Ammon's horn (tissue), 1 donor: ENCODE results near the gene NFATC2.
"Not testable (repeated sequence)": the region's sequence is repeated elsewhere in the genome, so short reads cannot be mapped to it uniquely, and the experiment has no call there.

Experiments
- DNase-seq: peaks from one replicate; pipeline ENCODE4 v3.0.0-alpha.2; 2016; ENCODE audit warnings: low spot score

NFATC2 gene

DNA sequence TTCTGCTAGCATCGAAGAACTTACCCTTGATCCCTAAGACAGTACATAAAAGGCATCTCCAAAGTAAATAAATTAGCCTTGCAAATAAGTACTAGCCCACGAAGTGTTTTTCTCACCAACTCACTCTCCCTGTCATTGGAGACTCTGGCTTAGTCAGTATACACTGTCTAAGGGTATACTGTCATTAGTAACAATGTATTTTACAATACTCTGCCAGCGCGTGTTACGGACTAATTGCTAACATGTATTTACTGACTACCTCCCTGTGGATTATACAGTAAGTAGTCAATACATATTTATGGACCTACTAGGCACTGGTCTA is 72.1 kb downstream of the NFATC2 start:
- DNase-seq = no peak

DNA sequence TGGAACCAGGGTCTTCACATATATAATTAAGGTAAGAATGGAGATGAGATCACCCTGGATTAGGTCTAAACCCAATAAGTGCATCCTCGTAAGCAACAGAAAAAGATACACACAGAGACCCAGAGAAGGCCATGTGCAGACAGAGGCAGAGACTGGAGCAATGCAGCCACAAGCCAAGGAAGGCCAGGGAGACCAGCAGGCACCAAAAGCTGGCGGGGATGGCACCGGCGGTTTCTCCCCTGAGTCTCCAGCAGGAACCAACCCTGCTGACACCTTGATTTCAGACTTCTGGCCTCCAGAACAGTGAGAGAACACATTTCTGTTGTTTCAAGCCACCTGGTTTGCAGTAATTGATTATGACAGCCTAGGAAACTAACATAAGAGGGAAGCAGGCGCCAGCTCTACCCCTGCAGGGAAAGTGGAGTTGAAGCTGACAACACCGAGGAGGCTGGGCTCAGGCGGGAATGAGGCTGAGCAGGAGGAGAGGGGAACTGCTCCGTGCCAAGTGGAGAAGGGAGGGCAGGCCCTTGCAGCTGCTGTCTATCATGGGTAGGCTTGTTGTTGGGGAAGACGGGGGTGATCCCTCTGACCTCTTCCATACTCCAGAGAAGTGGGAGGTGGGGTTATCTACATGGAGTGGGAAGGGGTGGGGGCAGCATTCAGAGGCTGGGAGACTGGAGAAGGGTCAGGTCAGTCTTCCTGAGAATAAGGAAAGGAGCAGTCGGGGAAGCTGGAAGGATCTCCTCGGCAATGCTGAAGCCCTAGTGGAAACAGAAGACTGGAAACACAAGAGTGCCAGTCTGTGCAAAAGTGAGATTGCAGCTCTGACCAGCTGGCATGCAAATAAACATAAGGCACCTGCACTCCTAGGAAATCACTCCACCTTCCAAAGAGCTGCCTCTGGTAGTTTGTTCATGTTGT is 72.7 kb downstream of the NFATC2 start:
- no peak for DNase-seq

DNA sequence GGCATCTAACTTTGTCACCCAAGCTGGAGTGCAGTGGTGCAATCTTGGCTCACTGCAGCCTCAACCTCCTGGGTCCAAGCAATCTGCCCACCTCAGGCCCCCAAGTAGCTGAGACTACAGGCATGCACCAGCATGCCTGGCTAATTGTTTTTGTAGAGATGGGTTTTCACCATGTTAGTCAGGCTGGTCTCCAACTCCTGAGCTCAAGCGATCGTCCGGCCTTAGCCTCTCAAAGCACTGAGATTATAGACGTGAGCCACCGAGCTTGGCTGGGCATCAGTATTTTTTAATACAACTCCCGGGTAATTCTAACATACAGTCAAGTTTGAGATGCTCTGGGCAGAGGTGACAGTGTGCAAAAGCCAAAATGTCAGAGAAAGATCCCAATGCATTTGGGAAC is 73.5 kb downstream of the NFATC2 start:
- DNase-seq = no peak

DNA sequence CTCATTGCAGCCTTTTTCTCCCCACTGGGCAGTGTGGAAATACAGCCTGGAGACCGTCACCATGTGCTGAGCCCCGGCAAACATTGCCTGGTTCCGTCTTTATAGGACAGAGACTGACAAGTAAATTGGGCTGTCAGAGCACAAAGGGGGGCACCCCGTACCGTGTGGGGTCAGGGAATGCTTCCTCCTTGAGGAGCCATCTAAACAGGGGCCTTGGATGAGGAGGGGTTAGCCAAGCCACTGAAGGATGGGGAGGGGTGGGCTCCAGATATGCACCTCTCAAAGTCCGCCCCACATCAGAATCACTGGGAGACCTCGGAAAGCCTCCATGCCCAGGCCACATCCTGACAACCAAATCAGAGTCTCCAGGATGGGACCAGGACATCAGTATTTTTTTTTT is 73.9 kb downstream of the NFATC2 start:
- DNase-seq = no peak

DNA sequence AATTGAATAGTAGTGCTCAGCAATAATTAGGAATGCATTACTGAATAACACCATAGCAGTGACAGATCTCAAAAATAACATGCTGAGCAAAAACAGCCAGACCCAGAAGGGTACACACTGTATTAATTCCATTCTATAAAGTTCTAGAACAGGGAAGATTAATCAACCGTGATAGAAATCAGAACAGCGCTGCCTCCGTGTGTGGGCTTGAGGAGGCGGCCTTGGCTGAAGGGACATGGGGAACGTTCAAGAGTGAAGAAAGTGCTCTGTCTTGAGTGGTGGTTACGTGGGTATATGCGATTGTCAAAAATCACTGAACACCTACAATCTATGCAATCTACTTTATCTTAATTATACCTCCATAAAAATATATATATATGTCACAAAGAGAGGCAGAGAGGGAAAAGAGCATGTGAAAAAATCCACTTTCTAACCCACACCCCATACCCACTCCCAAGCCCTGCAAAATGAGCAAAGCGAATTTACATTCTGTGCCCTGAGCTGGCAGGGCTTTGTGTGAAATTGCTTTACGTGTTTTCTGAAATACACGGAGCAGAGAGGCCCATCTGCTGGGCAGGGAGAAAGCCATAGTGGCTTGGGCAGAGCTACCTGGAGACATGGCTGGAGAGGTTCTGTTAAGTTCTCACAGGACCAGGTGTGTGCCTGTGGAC is 74.4 kb downstream of the NFATC2 start:
- DNase-seq = peak; percentile 35

DNA sequence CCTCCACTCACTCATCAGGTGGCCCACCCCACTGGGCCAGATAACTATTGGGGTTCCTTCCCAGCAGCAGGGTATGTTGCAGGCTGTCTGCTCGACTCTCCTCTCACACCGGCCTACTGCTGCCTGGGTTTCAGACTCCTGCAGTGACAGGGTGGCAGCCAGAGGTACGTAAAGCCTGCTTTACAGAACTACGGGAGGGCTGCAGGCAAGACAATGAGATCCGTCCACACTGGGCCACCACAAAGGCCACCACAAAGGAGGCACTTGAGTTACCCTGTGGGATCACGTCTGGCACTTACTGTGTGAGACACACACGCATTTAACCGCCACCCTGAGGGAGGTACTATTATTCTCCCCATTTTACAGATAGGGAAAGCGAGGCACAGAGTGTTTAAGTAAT is 78.5 kb downstream of the NFATC2 start:
- no peak for DNase-seq

DNA sequence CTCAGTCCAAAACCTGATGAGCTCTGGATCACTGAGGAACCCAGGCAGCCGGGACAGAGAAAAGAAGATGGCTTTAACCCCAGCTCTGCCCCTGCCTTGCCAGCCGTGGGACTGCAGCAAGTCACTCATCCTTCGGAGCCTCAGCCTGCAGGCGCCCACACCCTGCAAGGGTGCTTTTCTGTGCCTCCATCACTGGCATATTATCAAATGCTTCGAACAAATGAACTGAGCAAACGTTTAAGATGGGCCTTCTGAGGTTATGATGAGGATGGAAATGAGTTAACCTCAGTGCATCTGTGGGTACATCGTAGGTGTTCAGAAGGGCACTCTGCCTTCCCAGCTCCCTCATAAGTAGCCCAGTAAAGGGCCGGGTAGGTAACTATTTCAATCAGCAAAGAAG is 79.0 kb downstream of the NFATC2 start:
- no peak for DNase-seq

DNA sequence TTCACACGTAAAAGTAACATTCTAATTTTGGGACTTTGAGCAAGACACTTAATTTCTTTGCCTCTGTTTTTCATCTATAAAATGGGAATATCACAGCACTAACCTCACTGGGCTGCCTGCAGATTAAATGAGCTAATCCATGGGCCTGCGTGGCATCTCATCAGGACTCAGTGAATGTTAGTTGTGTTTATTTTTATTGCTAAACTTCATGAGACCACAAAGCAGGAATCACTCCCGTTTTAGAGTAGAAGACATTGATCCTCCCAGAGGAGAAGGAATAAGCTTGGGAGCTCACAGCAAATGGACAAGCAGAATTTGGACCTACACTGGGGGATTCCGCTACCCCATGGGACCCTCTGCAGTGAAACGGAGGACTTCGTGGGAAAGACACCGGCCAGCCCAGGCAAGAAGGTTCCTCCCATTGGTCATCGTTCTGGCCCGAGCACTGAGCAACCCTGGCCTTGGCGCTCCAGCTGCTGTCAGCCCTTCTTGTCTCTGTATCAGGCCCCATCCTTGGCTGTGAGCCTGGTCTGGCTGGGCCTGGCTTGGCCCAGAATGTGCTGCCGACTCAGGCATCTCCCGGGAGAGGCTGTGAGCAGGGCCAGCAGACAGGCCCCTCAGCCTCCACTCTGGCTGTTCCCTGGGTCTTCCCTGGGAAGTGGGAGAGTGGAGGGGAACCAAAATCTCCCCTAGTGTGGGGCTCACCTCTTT is 79.8 kb downstream of the NFATC2 start:
- peak; percentile 66 for DNase-seq

DNA sequence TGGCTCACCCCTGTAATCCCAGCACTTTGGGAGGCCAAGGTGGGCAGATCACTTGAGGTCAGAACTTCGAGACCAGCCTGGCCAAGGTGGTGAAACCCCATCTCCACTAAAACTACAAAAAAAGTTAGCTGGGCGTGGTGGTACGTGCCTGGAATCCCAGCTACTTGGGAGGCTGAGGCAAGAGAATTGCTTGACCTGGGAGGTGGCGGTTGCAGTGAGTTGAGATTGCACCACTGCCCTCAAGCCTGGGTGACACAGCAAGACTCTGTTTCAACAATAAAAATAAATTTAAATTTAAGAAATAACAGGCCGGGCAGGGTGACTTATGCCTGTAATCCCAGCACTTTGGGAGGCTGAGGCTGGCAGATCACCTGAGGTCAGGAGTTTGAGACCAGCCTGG is 80.7 kb downstream of the NFATC2 start:
- DNase-seq = not testable (repeated sequence)

DNA sequence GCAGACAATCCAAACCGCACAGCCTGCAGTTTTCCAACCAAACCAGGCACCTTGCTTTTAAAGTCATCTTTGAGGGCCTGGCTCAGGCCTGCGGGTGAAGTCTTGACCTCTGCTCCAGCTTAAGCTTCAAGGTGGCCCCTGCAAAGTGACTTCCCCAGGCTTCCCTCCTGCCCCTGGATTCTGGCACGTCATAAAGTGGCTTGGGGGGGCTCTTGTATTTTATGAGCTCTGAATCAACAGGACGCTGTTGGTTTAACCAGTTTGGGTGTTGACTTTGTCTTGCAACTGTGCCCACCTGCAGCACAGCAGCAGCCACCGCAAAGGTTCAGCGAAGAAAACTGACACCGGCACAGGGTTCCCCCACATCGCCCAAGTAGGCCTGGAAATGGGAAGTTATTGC is 81.2 kb downstream of the NFATC2 start:
- no peak for DNase-seq

DNA sequence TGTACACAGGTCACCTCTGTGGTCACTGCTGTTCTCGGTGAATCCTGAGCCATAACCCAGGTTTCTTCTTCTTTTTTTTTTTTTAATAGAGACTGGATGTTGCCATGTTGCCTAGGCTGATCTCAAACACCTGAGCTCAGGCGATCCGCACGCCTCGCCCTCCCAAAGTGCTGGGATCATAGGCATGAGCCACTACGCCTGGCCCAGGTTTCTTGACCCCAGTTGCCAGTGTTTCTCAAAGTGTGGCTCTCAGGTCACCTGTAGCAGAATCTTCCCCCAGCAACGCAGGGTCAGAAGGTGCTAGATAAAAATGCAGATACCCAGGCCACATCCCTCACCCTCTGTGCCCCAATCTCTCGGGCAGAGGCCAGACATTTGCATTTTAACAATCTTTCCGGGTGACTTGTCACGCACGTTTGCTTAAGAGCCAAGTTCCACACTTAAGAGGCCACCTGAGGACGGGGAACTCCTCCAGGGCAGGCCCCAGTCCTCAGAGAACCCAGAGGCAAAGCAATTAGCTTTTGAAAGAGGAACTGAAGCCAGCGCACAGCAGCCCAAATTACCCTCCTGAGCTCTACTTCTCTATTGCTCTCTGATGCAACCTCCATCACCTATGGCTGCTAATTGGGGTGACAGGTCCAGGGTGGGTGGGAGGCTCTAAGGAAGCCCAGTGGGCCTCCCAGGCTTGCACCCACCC is 81.8 kb downstream of the NFATC2 start:
- DNase-seq = no peak

DNA sequence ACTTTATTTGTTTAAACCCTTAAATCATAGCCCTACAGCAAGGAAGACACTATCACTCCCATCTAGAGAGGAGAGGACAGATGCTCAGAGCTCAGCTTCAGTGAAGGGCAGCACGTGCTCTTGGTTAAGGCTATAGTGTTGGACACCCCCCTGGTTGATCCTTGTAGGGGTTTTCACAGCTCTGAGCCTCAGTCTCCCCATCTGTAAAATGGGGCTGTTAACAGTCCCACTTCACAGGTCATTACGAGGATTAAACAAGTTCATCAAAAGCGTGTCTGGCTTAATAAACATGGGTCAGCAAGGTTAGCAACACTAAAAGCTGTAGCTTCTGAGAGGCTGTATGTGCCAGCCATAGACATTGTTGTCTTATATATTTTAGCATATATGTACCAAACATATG is 82.4 kb downstream of the NFATC2 start:
- no peak for DNase-seq

DNA sequence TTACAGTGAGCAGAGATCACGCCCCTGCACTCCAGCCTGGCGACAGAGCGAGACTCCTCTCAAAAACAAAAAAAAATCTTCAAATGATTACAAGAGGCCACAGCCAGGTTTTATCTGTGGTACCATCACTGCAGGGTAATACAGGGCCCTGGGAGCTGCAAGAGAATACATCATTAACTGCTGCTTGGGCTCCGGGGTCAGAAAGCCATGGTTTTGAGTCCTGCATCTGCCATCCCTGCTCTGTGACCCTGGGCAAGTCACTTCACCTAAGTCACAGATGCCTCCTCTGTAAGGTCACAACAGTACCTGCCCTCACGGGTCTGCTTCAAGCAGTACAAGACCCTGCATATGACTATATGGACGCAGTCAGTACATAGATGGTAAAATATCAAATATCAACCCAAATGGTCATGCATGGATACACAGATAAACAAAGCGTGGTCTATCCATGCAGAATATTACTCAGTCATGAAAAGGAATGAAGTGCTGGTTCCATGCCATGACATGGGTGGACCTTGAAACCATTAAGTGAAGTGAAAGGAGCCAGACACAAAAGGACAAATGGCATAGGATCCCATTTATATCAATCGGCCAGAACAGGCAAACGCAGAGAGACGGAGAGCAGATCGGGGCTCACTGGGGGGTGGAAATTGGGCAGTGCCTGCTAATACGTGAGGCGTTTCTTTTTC is 83.6 kb downstream of the NFATC2 start:
- no peak for DNase-seq

DNA sequence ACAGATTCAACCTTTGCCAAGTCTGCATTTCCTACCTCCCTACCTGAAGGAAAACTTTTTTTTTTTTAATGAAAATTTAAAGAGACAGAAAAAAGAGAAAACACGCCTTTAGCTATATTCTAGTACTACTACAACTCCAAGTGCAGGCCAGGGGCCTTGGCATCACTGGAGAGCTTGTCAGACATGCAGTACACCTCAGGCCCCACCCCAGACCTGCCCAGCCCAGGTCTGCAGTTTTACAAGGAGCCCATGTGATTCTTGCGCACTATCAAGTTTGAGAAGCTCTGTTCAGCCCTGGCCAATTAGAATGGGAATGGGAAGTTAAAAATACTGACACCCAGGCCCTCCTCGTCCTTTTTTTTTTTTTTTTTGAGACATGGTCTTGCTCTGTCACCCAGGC is 85.0 kb downstream of the NFATC2 start:
- DNase-seq = no peak

DNA sequence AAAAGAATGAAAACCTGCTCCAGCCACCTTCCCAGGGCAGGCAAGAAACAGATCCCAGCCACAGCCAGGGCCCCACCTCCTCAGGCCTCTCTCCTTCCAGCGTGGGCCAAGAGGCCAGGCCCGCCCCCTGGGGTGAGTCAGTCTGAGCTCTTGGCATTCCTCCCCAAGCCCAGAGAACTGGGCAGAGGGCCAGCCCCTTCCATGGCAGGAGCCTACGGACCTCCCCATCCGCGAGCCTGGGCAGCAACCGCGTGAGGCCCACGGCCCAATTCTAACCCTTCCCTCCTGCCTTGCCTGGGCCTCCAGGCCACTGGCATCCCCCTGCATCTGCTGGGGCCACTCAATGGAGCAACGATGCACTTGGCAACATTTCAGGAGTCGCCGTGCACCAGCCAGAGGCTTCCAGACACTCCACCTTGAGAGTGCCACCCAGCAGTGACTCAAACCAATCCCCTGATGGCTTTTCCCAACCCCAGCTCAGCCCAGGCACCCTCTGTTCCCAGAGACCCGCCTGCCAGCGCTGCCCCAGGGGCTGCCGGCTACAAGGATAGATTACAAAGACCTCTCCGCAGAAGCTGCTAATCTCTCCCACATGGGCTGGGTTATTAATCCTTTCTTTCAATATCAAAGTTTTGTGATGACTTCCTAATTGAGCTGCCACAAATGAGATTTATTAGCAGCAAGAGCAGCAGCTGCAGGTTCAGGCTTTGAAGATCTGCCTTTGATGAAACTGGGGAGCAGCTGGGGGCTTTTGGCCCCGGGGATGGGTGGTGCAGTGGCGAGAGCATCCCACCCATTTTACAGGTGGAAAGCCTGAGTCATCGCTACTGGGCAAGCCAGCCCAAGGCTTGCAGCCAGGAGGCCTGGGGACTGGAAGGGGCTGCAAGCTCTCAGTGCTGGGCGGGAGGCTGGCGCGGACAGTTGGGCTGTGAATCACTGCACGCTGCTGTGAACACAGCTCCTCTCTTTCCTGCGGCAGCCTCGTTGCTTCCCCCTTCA is 85.7 kb downstream of the NFATC2 start:
- DNase-seq = peak; percentile 89

DNA sequence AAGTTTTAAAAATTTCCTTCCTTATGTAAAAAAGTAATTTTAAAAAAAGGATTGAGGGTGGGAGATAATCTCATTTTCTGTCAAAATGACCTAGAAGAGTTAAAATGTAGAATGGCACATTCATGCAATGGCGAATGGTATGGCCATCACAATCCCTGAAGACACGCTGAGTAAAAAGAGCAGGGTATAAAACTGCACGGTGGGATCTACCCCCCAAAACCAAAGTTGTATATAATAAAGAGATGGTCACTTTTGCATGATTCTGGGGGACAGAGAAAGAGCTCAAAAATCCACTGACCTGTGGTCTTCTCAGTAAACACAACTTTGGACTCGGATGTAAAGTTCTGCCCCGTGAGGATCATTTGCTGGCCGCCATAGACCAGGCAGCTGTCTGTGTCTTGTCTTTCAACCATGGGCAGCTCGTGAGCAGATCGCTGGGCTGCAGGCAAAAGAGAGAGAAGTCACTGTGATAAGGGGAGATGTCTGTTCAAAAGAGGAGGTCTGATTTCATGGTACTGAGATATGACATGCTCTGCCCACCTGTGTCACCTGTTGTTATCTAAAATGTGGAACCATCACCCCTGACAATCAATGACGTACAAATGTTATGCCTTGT is 88.2 kb downstream of the NFATC2 start:
- no peak for DNase-seq

DNA sequence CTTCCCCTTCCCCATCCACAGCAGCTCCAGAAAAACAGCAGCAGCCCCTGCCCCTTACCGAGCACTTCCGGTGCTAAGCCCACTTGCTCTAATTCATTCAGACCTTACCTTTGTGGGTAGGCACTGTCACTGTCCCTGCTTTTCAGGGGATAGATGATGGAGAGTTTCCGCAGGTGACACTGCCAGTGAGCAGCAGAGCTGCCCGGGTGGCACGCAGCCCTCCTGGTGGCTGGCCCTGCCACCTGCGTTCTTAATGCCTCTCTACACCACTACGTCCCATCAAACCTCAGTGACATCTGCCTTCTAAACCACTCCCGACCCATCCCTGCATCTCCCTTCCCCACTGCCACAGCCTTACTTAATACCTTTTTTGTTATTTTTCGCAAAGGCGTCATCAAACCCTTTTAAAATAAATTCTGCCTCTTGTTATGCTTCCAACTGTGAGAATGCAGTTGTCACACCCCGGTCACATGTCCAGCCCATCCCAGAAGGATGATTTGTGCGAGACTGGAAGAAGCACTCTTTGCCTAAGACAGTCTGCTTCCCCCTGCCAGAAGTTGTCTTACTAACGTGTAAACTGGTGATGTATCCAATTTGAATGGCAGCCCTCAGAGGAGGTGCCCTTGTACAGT is 89.7 kb downstream of the NFATC2 start:
- no peak for DNase-seq

DNA sequence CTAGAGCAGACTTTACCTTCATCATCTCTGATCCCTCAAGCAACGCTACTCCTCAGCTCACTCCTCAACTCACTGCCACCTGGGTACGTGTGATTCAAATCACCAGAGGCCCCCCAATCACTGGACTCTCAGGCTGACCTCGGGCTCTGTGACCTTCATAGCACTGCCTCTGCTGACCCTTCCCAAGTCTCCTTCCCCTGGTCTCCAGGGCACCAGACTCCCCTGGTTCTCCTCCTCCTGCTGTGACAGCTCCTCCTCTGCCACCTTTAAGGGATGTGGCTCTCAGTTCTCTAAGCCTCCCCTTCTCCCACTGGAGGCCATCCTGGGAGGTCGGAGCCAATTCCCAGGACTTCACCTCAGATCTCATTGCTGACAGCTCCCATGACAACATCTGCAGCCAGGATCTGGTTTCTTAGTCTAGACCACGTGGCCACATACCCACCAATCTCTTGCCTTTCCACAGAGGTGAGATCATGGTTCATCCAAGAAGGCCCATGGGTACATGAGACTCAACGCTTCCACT is 90.4 kb downstream of the NFATC2 start:
- DNase-seq = no peak

DNA sequence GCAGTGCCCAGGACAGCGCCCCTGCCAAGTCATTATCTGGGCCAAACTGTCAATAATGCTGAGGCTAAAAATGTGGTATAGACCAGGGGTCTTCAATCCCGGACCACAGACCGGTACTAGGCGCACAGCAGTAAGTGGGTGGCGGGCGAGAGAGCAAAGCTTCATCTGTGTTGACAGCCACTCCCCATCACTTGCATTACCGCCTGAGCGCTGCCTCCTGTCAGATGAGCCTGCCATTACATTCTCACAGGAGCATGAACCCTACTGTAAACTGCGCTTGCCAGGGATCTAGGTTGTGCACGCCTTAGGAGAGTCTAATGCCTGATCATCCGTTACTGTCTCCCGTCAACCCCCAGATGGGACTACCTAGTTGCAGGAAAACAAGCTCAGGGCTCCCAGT is 91.0 kb downstream of the NFATC2 start:
- no peak for DNase-seq
